ENCODE measurements around the gene DEFB129. TPM values are rescaled to one million over a fixed set of nuclear protein-coding genes. Genes with fewer than 3 reads are reported as not detected.

The DEFB129 gene
- total RNA-seq, 2 experiments from 2014 or later: not detected

DNA sequence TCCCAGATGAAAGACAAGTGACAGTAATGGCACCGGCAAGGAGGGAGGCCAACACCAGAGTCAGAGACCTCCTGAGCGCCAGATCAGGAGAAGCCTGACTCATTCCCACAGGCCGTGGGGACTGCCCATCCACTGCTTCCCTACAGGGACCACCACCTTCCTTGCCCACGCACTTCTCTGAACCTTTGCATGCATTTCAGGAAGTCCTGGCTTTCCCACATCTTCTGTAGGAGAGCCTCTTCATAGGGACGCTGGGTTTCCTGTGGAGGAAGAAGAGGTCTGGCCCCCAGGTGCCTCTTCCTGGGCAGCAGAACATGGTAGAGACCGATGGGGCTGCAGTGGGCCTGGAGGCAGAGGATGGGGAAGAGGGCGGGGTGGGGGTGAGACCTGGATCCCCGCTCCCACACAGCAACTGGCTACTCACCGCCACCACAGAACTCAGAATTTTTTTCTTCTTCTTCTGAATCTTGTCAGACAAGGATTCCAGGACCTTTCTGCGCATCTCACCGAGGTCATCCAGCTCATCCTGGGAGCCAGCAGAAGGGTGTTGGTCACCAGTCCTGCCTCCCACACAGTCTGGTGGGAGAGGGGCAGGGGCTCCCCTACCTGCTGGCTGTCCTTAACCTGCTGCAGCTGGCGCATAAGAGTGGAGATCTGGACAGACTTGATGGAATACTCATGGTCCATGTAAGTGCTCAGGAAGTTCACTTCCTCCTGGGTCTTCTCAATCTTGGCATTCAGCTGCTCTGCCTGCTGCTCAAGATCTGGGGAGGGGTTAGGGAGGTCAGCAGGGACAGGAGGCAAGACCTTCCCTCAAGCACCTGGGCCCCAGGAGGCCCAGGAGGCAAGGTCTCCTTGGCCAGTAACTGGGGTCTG is 49.8 kb downstream of the DEFB129 start:
- intact Hi-C loops (cut with micrococcal nuclease): no loop called here
- Mint-ChIP-seq H3K27ac (no peak overlapping the region), H3K27me3 (no peaks in the 10 kb centered on the region), H3K9me3 (no peaks in the 10 kb centered on the region), H3K4me3 (no peak overlapping the region), H3K4me1 (ENCODE audit: low read depth) (no peaks in the 10 kb centered on the region), H3K36me3 (peaks cover 4% of the 10 kb centered on the region)
- ChIA-PET CTCF (interaction anchor here (0.6 to 1.0 kb wide), 2 partner anchors 10 to 53 kb away, joined by 3 to 4 read pairs; no protein-coding TSS in a partner anchor), POLR2A (no interaction called here)
- peak; percentile 6 for DNase-seq

DNA sequence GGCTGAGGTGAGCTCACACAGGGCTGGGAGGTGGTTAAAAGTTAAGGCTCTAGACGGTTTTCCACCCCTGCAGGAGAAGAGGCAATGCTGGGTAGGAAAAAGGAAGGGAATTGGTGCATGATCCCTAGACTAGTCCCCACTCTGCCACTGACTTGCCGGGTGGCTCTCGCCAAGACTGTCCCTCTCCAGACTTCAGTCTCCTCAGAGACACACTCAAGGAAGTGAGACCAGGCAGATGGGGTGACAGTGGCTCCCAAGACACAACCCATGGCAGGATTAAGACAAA is 50.4 kb downstream of the DEFB129 start:
- DNase-seq: peak; percentile 4
- Mint-ChIP-seq H3K36me3 (peaks cover 4% of the 10 kb centered on the region), H3K9me3 (no peaks in the 10 kb centered on the region), H3K27me3 (no peaks in the 10 kb centered on the region), H3K4me3 (no peak overlapping the region), H3K4me1 (ENCODE audit: low read depth) (no peaks in the 10 kb centered on the region), H3K27ac (no peak overlapping the region)
- intact Hi-C loops (cut with micrococcal nuclease): no loop called here
- POLR2A ChIA-PET: no interaction called here
- CTCF ChIA-PET: interaction anchor here (1.0 kb wide), 1 partner anchor 11 kb away, joined by 4 read pairs; no protein-coding TSS in a partner anchor

DNA sequence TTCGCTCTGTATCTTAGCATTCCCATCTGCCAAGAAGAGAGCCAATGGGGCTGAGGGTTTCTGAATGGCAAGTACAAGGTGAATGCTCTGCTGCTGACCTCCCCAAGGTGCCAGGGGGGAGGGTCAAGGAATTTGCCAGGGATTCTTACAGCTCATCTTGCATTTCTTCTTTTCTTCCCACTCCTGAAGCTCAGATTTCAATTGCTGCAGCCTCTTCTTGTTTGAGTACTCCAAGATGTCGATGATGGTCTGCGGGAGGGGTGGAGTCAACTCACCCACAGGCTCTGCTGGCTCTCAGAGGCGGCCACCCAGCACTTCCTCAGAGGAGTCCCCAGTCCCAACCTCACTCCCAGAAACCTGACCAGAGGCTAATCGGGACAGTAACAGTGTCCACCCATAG is 51.1 kb downstream of the DEFB129 start:
- ChIA-PET CTCF (interaction anchor here (0.8 to 0.9 kb wide), 2 partner anchors 12 to 51 kb away, joined by 3 to 5 read pairs; partner anchors contain the start of gene DEFB129), POLR2A (no interaction called here)
- Mint-ChIP-seq H3K4me3 (no peak overlapping the region), H3K36me3 (peaks cover 4% of the 10 kb centered on the region), H3K9me3 (no peaks in the 10 kb centered on the region), H3K27ac (no peak overlapping the region), H3K27me3 (no peaks in the 10 kb centered on the region), H3K4me1 (ENCODE audit: low read depth) (no peaks in the 10 kb centered on the region)
- intact Hi-C loops (cut with micrococcal nuclease): no loop called here
- DNase-seq: no peak

DNA sequence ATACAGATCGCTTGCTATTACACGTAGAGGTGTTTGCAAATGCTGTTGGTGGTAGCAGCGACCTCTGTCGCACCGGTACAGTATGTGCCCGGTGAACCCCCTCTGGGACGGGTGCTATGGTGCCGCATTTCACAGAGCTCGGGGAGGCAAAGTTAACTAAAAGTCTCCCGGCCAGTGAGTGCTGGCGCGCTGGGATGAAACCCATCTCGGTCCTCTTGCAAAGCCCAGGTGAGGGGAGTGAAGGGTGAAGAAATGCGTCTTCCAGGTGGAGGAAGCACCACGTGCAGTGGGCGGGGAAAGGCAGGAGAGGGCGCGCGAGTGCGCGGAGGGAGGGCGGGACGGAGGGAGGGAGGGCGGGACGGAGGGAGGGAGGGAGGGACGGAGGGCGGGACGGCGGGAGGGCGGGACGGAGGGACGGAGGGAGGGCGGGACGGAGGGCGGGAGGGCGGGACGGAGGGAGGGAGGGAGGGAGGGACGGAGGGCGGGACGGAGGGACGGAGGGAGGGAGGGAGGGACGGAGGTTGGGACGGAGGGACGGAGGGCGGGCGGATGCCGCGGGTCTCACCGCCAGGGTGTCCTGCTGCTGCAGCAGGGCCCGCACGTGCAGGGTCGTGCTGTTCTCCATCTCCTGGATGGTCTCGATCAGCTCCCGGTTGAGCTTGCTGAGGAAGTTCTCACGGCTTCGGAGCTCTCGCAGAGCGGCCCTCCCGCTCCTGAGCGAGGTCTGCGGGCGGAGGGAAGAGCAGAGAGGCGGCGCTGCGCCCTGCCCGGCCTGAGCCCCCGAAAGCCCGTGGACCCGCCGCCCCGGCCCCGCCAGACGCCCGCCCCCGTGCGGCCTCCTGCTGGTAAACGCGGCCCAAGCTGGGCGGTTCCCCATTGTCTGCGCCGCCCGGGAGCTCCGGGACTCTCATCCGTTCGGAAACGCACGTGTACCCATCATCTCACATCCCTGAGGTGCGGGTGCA is 51.8 kb downstream of the DEFB129 start:
- no peak overlapping the region for H3K4me3 Mint-ChIP-seq
- peaks cover 4% of the 10 kb centered on the region for H3K36me3 Mint-ChIP-seq
- intact Hi-C loops (cut with micrococcal nuclease): no loop called here

More for the DNA sequence above, 51.8 kb downstream of the DEFB129 start:
- Mint-ChIP-seq H3K9me3 (no peaks in the 10 kb centered on the region), H3K27me3 (no peaks in the 10 kb centered on the region), H3K4me1 (ENCODE audit: low read depth) (no peaks in the 10 kb centered on the region), H3K27ac (no peak overlapping the region)
- ChIA-PET CTCF (interaction anchor here (0.8 to 1.0 kb wide), 4 partner anchors 12 to 71 kb away, joined by 3 to 5 read pairs (median 3); partner anchors contain the start of gene DEFB129), POLR2A (no interaction called here)
- DNase-seq: peak; percentile 6

Other genes with a start within 250 kb of the DEFB129 start
- not detected for gene DEFB125, start 139.6 kb upstream of the DEFB129 start, total RNA-seq
- gene DEFB126, start 84.7 kb upstream of the DEFB129 start, total RNA-seq: not detected
- not detected for gene DEFB127, start 69.8 kb upstream of the DEFB129 start, total RNA-seq
- not detected for gene DEFB128, start 37.5 kb upstream of the DEFB129 start, total RNA-seq
- gene DEFB132, start 30.5 kb downstream of the DEFB129 start, total RNA-seq: not detected
- gene C20orf96, start 63.5 kb downstream of the DEFB129 start, total RNA-seq: 1 to 10 TPM; 5.4 to 6.4 TPM
- 10 to 100 TPM; 15.2 to 15.9 TPM for gene ZCCHC3, start 70.3 kb downstream of the DEFB129 start, total RNA-seq
- 1 to 10 TPM; 4.4 to 4.7 TPM for gene SOX12, start 98.3 kb downstream of the DEFB129 start, total RNA-seq
- 1 to 10 TPM; 9.5 to 9.7 TPM for gene NRSN2, start 119.9 kb downstream of the DEFB129 start, total RNA-seq
- gene TRIB3, start 153.5 kb downstream of the DEFB129 start, total RNA-seq: 10 to 100 TPM; 42.6 to 43.5 TPM
- 100 to 1,000 TPM; 137 to 139 TPM for gene RBCK1, start 181.0 kb downstream of the DEFB129 start, total RNA-seq
- gene TBC1D20, start 235.3 kb downstream of the DEFB129 start, total RNA-seq: 10 to 100 TPM; 18.8 to 20.4 TPM